GM12875 (cell line): ENCODE measurements around the gene TAF1.
"Not testable (repeated sequence)": the region's sequence is repeated elsewhere in the genome, so short reads cannot be mapped to it uniquely, and the experiment has no call there.

Source experiments
- H3K4me3 ChIP-seq: one replicate; pipeline ENCODE4 v1.5.1; 2011; ENCODE audit warnings: low read depth, low read length, control low read depth
- TF ChIP-seq, protein P1 (sequence below): IDR thresholded peaks from 2 replicates; pipeline ENCODE4 v1.5.1; 2011; ENCODE audit warnings: low read depth, mild to moderate bottlenecking, control low read depth, inconsistent platforms, low read length, moderate library complexity, borderline replicate concordance; ENCODE audit not compliant: insufficient read depth

Gene TAF1, protein sequence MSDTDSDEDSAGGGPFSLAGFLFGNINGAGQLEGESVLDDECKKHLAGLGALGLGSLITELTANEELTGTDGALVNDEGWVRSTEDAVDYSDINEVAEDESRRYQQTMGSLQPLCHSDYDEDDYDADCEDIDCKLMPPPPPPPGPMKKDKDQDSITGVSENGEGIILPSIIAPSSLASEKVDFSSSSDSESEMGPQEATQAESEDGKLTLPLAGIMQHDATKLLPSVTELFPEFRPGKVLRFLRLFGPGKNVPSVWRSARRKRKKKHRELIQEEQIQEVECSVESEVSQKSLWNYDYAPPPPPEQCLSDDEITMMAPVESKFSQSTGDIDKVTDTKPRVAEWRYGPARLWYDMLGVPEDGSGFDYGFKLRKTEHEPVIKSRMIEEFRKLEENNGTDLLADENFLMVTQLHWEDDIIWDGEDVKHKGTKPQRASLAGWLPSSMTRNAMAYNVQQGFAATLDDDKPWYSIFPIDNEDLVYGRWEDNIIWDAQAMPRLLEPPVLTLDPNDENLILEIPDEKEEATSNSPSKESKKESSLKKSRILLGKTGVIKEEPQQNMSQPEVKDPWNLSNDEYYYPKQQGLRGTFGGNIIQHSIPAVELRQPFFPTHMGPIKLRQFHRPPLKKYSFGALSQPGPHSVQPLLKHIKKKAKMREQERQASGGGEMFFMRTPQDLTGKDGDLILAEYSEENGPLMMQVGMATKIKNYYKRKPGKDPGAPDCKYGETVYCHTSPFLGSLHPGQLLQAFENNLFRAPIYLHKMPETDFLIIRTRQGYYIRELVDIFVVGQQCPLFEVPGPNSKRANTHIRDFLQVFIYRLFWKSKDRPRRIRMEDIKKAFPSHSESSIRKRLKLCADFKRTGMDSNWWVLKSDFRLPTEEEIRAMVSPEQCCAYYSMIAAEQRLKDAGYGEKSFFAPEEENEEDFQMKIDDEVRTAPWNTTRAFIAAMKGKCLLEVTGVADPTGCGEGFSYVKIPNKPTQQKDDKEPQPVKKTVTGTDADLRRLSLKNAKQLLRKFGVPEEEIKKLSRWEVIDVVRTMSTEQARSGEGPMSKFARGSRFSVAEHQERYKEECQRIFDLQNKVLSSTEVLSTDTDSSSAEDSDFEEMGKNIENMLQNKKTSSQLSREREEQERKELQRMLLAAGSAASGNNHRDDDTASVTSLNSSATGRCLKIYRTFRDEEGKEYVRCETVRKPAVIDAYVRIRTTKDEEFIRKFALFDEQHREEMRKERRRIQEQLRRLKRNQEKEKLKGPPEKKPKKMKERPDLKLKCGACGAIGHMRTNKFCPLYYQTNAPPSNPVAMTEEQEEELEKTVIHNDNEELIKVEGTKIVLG (N-terminal part only)

DNA sequence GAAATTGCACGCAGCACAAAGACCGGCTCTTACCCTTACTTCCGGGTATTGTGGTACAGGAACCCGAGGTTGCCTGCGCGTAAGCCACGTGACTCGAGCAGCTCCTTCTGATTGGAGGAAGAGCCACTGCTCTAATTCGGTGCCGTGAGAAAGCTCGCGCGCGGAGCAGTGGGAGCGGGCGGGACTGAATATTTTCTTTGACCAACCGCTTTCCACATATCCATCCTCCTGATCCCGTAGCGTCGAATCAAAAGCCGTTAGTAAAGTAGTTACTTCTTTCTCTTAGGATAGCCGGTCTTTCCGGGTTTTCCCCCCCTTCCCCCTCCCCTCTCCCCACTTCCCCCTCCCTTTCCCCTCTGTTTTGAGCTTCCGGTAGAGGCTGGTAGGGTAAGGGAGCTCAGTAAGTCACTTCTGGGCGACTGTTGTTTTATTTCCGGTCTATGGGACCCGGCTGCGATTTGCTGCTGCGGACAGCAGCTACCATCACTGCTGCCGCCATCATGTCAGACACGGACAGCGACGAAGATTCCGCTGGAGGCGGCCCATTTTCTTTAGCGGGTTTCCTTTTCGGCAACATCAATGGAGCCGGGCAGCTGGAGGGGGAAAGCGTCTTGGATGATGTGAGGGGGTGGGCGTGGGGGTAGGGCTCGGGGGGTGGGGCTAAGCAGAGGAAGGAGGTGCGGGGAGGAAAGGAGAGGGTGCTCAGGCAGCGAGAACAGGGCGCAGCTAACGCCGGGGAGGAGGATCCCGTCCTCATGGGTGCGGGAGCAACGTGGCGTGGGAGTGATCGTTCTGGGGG is at the start of gene TAF1:
Gene TAF1, plus strand, starts transcription at position 483 of the 799 bp plus-strand sequence. Its CDS starts 18 bp downstream, at position 501.
- TF ChIP-seq, protein P1, sequence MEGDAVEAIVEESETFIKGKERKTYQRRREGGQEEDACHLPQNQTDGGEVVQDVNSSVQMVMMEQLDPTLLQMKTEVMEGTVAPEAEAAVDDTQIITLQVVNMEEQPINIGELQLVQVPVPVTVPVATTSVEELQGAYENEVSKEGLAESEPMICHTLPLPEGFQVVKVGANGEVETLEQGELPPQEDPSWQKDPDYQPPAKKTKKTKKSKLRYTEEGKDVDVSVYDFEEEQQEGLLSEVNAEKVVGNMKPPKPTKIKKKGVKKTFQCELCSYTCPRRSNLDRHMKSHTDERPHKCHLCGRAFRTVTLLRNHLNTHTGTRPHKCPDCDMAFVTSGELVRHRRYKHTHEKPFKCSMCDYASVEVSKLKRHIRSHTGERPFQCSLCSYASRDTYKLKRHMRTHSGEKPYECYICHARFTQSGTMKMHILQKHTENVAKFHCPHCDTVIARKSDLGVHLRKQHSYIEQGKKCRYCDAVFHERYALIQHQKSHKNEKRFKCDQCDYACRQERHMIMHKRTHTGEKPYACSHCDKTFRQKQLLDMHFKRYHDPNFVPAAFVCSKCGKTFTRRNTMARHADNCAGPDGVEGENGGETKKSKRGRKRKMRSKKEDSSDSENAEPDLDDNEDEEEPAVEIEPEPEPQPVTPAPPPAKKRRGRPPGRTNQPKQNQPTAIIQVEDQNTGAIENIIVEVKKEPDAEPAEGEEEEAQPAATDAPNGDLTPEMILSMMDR: no peak
- peak within 1 kb of the TSS; percentile 93 for H3K4me3 ChIP-seq

DNA sequence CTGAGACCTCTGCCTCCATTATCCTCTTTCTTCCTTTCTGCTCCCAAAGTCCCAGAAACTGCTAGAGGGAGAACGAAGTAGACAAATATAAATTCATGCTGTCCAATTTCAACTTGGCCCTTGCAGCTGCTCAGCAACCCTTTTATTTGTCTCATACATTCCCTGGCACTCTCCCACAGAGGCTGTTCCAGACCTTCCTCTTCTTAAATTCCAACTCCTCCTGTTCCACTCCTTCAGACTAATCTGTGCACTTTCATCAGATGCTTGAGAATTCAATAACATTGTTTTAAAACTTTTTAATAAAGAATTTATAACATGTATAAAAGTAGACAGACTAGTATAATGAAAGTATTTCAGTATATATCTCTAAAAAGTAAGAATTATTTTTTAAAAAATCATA is 49.2 kb upstream of the TAF1 start:
- not testable (repeated sequence) for H3K4me3 ChIP-seq

DNA sequence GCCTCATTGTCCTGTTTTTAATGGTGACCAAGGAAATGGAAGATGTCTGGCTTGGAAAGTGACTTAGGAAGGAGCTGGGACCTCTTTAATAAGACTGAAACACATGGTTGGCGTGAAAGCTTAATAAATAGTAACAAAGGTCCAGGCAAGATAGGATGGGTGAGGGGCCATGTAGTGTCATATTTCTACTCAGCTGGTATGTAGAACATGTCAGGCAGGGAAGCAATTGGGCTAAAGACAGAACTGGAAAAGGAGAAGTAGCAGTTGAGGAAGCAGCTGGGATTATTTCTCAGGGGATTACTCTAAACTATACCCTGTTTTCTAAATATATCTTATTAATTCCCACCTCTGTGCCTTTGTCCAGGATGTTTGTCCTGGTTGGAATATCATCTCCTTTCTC is 46.0 kb upstream of the TAF1 start:
- TF ChIP-seq, protein P1: no peak
- no peak overlapping the region for H3K4me3 ChIP-seq

DNA sequence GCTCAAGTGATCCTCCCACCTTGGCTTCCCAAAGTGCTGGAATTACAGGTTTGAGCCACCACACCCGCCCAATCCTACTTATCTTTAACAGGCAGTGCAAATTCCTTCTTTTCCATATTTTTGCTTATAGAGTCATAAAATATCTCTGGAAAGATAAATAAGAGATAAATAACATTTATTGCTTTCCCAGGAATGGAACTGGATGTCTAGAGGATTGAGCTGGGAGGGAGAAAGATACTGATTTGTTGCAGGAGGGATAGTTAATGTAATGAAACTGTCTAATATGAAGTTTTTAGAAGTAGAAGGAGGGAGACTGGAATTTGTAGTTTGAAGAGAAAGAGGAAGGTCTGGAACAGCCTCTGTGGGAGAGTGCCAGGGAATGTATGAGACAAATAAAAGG is 44.4 kb upstream of the TAF1 start:
- TF ChIP-seq, protein P1: no peak
- H3K4me3 ChIP-seq: no peak overlapping the region

DNA sequence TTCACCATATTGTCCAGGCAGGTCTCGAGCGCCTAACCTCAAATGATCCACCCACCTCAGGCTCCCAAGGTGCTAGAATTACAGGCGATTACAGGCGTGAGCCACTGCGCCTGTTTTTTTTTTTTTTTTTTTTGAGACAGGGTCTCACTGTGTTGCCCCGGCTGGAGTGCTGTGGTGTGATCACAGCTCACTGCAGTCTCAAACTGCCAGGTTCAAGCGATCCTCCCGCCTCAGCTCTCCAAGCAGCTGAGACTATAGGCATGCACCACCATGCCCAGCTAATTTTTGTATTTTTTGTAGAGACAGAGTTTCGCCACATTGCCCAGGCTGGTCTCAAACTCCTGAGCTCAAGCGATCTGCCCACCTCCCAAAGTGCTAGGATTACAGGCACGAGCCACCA is 41.7 kb upstream of the TAF1 start:
- H3K4me3 ChIP-seq: not testable (repeated sequence)

DNA sequence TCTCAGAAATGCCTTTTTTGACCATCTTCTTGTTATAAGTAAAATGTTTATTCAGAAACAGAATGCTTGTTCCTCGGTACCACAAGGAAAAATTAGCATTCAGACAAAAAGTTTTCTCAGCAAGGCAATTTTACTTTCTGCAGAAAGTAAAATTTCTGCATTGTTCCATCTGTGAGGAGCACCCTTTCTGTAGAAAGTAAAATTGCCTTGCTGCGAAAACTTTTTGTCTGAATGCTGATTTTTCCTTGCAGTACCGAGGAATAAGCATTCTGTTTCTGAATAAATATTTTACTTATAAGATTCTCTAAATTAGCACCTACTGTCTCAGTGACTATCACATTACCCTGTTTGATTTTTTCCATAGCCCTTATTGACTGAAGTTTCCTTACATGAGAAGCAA is 39.8 kb upstream of the TAF1 start:
- no peak overlapping the region for H3K4me3 ChIP-seq
- TF ChIP-seq, protein P1: no peak

DNA sequence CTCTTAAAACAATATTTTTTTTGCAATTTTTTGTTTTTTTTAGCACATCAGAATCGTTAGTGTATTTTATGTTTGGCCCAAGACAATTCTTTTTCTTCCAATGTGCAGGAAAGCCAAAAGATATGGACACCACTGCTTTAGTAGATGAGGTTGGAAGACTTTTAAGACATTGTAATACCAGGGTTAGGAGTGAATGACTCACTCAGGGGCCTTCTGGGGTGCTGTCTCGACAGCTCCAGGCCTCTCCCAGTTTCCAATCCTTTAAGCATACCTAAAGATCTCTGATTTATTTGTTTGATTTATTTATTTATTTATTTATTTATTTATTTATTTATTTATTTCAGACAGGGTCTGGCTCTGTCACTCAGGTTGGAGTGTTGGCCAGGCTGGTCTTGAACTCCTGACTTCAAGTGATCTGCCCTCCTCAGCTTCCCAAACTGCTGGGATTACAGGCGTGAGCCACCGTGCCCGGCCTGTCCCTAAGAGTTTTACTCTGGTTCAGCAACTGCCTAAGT is 16.9 kb upstream of the TAF1 start:
- H3K4me3 ChIP-seq: not testable (repeated sequence)

DNA sequence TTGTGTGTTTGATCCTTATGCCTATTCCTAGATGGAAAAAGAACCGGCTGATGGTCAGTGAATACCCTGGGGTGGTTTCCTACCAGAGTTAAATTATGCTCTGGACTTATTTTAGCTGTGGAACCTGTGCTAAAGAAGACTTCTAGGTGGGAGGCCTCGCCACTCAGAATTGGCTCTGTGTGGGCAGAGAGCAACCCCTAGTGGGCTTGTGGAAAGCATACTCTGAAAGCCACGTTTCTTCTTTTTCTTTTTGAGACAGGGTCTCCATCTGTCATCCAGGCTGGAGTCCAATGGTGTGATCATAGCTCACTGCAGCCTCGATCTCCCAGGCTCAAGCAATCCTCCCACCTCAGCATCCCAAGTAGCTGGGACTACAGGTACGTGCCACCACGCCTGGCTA is 16.3 kb upstream of the TAF1 start:
- not testable (repeated sequence) for H3K4me3 ChIP-seq

DNA sequence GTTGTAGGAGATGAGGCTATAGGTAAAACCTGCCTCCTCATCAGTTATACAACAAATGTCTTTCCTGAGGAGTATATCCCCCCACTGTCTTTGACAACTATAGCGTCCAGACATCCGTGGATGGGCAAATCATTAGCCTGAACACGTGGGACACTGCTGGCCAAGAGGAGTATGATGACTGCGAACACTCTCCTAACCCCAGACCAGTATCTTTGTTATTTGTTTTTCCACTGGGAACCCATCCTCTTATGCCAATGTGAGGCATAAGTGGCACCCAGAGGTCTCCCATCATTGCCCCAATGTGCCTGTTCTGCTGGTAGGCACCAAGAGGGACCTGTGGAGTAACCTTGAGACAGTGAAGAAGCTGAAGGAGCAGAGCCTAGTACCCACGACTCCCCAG is 13.7 kb upstream of the TAF1 start:
- not testable (repeated sequence) for H3K4me3 ChIP-seq
